NCI-H774 (cell line): ENCODE data around the gene PTPRB.

ENCODE experiments used
- DNase-seq: peaks from one replicate; lab custom pipeline; 2025; lab: John Stamatoyannopoulos, UW

Gene PTPRB

DNA sequence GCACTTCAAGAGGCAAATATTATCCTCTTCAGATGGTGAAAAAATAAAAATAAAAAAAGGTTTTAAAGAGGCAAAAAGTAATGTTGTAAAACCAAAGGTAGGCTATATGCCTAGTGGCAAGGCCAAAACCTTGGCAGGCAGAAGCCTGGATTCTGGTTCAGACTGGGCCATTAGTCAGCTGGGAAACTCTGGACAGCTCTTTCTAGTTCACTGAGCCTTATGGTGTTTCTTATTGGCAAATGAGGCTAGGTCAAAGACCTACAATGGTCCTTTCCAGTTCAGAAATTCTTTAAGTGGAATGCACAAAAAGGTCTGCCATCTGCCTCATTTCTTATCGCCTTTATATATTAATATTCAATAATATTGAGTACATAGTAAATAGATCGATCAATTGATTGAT is 44.6 kb downstream of the PTPRB start:
- DNase-seq: no peak

DNA sequence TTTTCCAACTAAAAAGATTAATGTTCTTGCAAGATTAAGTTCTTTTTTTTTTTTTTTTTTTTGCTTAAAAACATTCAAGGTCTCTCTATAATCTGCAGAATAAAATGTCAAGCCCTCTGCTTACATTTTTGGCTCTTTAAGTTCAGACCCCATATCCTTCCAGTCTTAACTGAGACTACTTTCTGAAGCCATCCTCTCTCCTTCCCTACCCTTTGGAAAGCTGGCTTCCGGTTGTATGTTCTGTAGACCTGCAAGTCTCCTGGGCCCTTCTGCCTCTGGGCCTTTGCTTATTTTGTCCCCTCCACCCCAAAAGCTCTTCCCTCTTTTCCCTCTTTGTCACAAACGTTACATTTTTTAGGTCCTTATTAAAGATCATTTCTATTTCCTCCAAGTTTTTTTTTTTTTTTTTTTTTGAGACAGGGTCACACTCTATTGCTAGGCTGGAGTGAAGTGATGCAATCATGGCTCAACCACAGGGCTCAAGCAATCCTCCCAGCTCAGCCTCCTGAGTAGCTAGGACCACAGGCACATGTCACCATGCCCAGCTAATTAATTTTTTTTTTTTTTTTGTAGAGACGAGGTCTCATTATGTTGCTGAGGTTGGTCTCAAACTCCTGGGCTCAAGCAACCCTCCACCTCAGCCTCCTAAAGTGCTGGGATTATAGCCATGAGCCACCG is 46.5 kb downstream of the PTPRB start:
- no peak for DNase-seq

DNA sequence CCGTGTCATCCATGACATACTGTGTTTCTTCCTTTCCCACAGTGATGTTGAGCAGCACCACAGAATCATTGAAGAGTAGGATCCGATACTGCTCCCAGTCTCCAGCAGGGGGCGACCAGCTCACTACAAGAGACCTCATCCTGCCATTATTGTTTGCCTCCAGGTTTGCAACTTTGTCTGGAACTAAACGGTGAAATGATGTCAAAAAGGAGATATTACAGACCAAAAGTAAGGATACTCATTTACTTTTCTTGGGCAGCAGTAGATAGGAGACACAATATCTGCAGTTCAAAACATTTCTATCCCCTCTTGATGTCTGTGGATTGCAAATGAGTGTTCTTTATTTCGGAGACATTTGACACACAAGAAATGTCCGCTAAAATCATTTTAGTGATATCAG is 47.2 kb downstream of the PTPRB start:
- DNase-seq: peak; percentile 50

DNA sequence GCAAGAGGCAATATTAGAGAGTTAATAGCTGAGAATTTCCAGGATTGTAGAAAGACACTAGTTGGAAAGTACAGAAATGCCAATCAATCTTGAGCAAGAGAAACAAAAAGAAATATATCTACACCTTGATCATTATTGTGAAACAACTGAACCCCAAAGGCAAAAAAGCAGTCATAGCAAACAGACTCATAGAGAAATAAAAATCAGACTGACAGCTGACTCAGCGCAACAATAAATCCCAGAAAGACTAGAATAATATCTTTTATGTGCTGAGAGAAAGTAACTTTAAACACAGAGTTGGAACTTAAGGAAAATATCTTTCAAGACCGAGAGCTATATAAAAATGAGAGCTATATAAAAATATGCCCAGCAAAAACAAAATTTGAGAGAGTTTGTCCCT is 52.9 kb downstream of the PTPRB start:
- DNase-seq: no peak

DNA sequence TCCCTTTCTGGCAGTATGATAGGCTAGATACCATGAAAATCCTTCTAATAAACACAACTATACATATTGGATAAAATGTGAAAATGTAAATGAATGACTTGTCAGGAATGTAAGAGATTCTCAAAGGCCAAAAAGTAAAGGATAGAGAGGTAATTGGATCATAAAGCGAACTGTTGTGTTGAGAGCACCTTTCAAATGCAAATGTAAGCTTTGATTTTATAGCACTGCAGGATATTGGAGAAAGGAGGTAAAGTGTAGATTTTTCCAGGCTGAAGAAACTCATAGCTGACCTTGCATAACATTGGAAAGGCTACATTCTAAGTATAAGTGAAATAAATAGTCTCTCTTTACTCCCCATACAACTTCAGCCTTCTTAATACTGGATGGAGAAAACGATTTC is 54.0 kb downstream of the PTPRB start:
- no peak for DNase-seq

DNA sequence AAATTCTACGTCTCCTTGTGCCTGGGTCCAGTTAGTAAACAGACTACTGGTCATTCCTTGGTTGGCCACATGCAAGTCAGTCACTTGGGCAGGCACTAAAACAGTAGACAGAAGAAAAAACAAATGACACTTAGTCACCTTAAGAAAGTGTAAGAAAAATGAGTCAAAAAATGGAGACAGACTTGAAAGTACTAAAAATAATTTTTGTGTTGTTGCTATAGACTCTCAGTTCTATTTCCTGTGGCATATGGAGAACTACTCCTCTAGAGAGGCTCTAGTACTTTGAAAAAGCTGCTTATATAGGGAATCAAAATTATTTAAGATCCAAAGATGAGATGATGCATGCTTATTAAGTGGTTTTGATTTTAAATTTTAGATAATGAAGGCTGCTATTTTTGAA is 56.0 kb downstream of the PTPRB start:
- no peak for DNase-seq

DNA sequence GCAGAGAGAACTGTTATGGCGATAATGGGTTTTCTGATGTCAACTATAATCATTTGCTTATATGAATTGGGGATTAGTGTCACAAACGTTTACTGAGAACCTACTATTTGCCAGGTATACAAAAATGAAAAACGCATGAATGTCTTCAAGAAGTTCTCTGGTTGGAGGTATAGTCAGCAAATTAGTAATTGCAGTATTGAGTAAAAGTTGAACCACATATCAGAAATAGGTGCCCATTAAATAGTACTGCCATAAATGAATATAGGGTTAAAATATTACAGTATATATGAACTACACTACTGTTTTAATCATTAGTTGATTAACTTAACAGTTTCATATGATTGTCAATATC is 60.0 kb downstream of the PTPRB start:
- DNase-seq: no peak

DNA sequence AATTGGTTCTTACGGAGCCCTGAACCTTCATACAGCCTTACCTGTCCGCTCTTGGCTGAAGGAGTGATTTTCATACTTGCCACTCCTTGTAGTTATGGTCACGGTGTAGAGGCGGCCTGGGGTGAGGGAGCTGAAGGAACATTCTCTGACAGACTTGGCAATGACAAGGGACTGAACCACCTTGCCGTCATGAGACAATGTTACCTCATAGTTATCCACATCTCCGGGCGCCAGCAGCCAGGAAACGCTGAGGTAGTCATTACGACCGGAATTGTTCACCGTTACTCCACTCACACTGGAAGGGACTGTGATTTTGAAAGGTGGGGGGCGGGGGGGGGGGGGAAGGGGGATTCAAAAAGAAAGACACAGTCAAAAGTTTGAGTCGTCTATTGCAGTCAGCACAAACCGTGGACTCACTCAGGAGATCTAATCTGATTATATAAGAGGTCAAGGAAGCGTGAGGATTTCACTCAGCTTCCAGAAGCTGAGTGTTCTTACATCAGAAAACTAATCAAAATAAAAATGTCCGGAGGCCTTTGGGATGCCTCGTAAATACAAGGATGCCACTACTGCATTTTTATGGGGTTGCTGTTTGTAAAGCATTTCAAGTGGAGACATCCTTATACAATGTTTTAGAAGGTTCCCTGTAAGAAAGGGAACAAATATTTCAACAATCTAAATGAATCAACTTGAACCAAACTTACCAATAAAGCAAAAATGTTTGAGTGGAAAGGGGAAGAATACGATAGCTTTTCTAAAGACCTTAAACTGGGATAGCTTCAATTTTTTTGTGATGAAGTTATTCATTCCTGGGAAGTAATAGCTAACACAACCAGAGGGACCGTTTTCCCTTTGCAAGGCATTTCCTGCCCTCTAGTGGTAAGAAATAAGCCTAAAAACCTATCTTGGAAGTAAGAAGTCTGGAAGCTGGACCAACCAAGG is 60.6 kb downstream of the PTPRB start:
- peak; percentile 81 for DNase-seq

DNA sequence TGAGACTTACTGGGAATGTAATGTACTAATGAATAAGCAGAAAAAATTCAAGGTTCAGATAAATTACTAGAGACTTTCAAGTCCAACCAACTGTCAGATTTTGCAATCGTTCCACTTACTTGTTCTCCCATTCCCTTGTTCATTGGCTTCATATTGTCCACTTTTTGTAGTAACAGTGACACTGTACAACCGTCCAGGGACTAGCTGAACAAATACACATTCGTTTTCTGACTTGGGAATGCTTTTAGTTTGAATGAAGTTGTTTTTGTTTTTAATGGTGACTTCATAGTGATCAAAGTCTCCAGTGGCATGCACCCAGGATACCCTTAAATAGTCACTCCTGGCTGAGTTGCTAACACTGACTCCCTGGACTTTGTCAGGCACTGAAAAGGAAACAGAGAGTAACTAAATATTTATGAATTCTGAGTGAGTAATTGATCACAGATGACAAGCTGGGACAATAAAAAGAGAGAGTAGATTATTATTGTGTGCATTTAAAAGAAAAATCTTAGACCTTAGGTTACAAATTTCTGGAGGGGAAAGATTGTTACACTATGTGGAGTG is 65.4 kb downstream of the PTPRB start:
- no peak for DNase-seq

DNA sequence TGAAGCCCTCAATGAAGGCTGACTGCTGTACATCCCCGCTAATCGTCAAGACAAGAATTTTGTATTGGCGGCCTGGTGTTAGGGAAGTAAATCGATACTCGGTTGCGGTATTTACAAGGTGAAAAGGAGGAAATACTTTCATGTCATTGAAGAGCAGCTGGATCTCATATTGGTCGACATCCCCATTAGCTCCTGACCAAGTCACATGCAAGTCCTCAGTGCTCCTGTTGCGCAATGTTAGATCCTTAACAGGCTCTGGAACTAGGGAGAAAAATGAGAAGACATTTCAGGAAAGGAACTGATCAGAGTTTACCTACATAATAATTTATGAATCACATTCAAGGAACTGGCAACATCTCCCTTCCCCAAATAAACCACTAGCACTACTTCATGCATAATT is 66.2 kb downstream of the PTPRB start:
- no peak for DNase-seq

DNA sequence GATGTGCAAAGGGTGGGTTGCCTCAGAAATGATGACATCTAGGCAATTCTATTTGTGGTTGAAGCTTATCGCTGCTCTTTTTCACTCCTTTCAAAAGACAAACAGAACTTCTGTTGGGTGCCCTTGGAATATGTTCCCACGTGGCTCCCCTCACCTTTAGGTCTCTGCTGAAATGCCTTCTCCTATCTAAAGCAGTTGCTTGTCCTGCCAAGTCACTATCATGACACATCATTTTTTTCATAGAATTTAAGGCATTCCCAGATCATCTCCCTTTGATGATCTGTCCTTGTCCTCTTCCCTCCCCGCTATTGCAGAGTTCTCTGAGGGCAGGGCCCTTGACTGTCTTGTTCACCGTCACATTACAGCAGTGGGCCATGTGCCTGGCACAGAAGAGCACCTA is 75.7 kb downstream of the PTPRB start:
- no peak for DNase-seq

DNA sequence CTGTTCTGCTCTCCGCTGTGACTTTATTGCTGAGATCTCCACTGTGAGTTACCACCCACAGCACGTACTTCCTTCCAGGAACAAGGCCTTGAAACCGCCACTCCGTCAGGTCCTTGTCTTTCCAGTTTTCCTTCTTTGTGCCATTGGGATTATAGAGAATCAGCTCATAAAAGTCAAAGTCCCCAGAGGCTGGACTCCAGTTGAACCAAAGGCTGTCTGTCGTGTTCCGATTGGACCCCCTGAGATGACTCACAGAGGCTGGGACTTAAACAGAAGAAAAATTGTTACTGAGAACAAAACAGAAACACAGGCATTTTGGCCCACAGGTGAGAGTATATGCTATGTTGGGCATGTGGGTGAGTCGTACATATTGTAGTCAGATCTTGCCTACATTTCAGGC is 76.6 kb downstream of the PTPRB start:
- DNase-seq: no peak

DNA sequence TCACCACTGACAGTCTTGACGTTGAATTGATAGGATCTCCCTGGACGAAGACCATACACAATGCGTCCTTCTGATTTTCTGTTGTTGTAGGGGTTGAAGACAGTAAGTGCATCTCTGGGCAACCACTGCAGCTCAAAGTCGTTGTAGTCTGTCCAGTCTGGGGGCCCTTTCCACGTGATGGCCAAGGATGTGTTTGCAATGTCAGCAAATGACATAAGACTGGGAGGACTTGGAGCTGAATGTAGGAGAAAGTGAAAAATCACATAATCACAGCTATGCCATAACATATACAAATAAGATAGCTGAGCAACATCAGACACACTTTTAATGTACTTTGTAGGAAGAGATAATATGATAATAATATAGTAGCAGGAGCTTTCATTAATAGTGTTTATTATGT is 77.8 kb downstream of the PTPRB start:
- DNase-seq: no peak

DNA sequence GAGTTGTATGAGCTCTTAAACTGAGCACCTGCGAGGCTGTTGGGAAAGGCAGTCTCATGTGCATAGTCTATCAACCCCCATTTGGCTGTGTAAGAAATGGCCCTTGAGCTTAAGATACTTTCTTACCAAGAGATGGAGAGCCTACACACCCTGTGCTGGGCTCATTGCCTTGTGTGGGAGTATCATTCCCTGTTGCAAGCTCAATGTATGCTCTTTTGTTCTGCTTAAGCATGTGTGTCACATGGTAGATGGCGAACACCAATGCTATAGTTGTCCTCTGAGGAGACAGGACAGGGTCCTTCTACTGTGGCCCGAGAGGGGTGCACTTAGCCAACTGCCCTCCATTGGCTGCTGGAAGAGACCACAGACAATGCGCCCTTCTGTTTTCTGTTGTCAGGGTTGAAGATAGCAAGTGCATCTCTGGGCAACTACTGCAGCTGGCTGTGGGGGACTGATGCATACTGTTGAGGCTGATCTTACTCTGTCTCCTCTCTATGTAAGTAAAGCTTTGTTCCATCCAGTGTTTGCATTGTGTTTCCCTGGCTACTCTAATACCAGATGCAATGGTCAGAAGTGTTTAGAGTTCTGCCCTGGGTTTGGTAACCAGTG is 79.5 kb downstream of the PTPRB start:
- no peak for DNase-seq

DNA sequence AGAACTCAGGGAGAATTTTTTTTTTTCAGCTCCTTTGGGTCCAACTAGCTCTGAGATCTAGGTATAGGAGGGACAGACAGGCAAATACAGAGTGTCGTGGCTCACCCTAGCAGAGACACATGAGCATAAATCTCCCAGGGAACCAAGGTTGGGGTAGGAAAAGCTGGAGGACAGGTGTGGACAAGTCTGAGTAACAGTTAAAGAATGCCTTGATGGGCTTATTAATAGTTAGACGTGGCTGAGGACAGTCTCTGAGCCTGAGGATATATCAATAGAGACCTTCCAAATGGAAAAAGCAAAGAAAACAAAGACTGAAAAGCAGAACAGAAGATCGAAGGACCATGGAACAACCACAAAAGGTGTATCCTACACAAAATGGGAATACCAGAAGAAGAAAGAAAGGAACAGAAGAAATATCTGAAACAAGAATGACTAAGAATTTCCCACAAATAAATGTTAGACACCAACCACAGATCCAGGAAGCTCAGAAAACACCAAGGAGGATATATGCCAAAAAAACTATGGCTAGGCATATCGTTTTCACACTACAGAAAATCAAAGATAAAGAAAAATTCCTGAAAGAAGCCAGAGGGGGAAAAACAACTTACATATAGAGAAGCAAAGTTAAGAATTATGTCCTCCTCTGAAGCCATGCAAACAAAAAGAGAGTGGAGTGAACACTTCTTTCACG is 80.9 kb downstream of the PTPRB start:
- no peak for DNase-seq

DNA sequence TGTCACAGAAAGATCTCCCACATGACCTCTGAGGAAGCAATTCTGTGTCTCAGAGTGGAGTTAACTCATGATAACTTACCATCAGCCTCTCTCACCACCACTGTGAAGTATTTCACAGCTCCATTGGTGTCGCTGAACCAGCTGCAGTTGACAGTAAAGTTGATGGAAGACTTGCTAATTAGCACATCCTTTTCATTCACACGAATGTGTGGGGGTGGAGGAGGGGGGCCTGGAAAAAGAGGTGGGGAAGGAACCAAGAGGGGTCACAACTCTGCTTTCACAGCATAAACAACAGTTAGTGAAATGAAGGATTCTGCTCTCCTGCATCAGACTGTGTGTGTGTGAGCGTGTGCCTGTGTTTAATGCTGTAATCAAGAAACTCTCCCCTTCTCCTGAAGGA is 82.1 kb downstream of the PTPRB start:
- no peak for DNase-seq

DNA sequence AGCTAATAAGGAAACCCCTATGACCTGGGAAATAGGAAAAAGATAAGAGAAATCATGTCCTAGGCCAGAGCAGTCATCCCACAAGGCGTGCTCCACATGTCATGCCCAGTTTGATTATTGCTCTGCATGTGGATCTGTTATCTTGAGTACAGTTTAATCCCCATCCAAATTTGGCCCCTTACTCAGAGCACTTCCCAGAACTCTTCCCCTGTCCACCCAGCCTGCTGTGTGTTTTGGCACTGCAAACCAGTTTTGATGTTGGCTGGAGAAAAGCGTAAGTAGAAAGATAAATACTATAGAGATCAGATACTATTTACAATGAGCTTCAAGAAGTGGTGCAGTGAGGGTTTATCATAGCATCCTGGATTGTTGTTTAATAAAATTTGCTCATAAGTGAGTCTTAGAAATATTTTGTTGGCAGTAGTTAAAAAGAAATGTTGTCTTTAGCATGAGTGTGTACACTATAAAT is 83.8 kb downstream of the PTPRB start:
- no peak for DNase-seq

DNA sequence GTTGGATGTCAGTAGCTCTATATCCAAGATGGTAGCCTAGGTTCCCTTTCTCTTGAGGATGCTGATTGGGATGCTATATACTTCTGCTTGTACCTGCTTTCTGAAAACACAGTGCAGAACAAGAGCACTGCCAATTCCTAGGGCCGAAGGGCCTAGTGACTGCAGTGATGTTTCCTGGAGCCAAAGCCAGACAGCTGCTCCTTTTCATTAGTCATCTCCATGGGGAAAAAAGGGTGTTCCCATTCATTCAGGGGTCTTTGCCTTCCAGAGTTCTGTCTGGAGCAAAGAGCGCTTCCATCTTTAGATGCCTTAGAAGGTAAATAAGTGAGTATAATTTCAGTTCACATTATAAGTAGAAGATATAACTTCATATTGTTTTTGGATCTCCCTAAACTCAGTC is 85.5 kb downstream of the PTPRB start:
- no peak for DNase-seq

DNA sequence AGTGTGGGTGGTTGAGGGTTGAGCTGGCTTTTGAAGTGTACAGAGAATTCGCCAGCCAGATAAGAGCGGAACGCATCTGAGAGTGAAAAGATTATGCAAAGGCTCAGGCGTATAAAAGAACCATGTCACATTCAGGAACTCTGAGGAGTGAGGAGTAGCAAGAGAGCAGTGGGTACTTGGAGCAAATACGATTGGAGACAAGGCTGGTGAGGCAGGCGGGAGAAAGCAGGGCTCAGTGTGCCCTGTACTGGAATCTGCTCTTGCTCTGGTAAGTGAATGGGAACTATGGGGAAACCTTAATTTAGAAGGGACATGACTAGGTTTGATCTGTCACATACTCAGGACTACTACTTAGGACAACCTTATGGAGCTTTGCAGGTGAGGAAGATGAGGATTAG is 87.0 kb downstream of the PTPRB start:
- DNase-seq: no peak

DNA sequence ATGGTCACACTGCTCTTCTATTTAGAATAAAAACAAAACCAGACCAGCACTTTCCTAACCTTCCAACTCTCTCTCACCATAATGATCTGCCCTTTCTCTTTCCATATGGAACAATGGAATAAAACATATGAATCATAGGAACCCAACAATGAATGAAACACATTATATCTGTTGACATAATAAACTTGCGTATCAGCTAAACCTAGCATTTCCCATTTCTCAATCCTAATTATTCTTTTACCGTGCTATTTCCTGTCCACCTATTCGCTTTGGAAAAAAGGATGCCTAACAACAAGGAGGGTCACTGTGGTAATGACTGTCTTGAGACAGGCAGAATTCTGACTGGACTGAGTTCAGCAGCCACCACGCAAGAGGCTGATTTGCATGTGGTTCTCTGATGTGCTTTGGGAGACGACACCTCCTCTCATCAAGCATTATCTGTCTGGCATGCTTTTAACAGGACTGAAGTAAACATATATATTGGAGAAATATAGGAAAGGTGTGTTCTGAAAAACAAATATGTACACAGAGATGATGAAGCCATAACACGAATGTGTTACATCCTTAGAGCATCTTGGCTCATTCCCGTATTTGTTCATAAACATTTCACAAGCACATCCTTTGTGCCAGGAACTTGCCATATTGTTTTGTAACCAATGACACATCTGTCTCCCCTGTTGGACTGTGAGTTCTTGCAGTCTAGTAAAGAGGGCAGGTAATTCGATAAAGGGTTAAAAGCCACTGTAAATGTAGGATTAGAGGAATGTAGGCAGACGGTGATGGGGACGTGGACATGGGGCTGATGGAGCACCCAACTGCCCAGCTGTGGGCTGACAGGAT is 87.7 kb downstream of the PTPRB start:
- DNase-seq: no peak

DNA sequence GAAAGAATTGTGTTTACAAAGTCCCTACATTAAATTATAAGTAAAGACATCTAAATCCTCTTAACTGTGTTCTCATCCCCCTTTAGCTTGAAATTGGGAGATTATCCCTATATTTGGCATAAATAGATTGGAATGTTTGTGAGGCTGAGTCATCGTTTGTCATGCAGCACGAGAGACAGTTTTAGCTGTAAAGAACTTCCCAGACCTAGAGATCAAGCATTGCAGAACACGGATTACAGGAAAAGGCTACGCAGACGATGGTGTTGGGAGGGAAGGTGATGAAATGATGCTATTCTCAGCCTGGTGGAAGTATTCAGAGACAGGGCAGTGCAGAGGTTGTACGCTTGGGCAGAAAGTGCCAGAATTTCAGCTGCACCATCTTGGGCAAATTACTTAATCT is 93.8 kb downstream of the PTPRB start:
- no peak for DNase-seq
